Astrocyte (in vitro differentiated cells and primary cell): Measurements from ENCODE around the gene RHOG. TPM values are rescaled to one million over a fixed set of nuclear protein-coding genes. Genes with fewer than 3 reads are reported as not detected.

Experiments
- DNase-seq: peaks from one replicate; pipeline ENCODE4 v3.0.0-alpha.2; 2010; ENCODE audit warnings: low read depth
- FAIRE-seq: peaks from 2 replicates; lab custom pipeline; 2011; peaks lifted over from hg19 to GRCh38; lab: Jason Lieb, UNC
- H2AFZ ChIP-seq: 2 replicates; pipeline ENCODE4 v1.6.0; 2012; ENCODE audit warnings: low read depth, low read length, inconsistent platforms
- H3K27ac ChIP-seq: 2 replicates; pipeline ENCODE4 v1.5.1; 2011; ENCODE audit warnings: low read depth, low read length, inconsistent platforms
- H3K27me3 ChIP-seq: 2 replicates; pipeline ENCODE4 v1.6.0; 2011; ENCODE audit warnings: low read length, inconsistent platforms; ENCODE audit not compliant: insufficient read depth
- H3K36me3 ChIP-seq: 2 replicates; pipeline ENCODE4 v1.5.1; 2011; ENCODE audit warnings: low read length, inconsistent platforms; ENCODE audit not compliant: insufficient read depth
- H3K4me1 ChIP-seq: 2 replicates; pipeline ENCODE4 v1.5.1; 2011; ENCODE audit warnings: low read length, inconsistent platforms; ENCODE audit not compliant: insufficient read depth
- H3K4me2 ChIP-seq: 2 replicates; pipeline ENCODE4 v1.6.0; 2012; ENCODE audit warnings: low read length, inconsistent platforms
- H3K4me3 ChIP-seq: 2 replicates; pipeline ENCODE4 v1.5.1; 2011; ENCODE audit warnings: low read depth, mild to moderate bottlenecking, low read length, inconsistent platforms; ENCODE audit not compliant: insufficient read depth
- H3K79me2 ChIP-seq: 2 replicates; pipeline ENCODE4 v1.6.0; 2012; ENCODE audit warnings: mild to moderate bottlenecking, low read length, inconsistent platforms; ENCODE audit not compliant: insufficient read depth
- H3K9ac ChIP-seq: 2 replicates; pipeline ENCODE4 v1.6.0; 2012; ENCODE audit warnings: mild to moderate bottlenecking, low read length, inconsistent platforms
- H3K9me3 ChIP-seq: 2 replicates; pipeline ENCODE4 v1.5.1; 2012; ENCODE audit warnings: low read depth, mild to moderate bottlenecking, low read length, inconsistent platforms; ENCODE audit not compliant: insufficient read depth
- H4K20me1 ChIP-seq: 2 replicates; pipeline ENCODE4 v1.6.0; 2012; ENCODE audit warnings: low read length, inconsistent platforms; ENCODE audit not compliant: insufficient read depth
- H3K27ac Mint-ChIP-seq: one replicate; pipeline ENCODE4 v1.8.0; 2021; ENCODE audit warnings: mild to moderate bottlenecking, mixed read lengths; ENCODE audit not compliant: unreplicated experiment
- H3K27me3 Mint-ChIP-seq: one replicate; pipeline ENCODE4 v1.8.0; 2021; ENCODE audit warnings: low read depth, mixed read lengths; ENCODE audit not compliant: unreplicated experiment
- H3K36me3 Mint-ChIP-seq: one replicate; pipeline ENCODE4 v1.8.0; 2021; ENCODE audit warnings: low read depth, mixed read lengths; ENCODE audit not compliant: unreplicated experiment
- H3K4me1 Mint-ChIP-seq: one replicate; pipeline ENCODE4 v1.8.0; 2021; ENCODE audit warnings: low read depth, mixed read lengths; ENCODE audit not compliant: unreplicated experiment
- H3K4me3 Mint-ChIP-seq: one replicate; pipeline ENCODE4 v1.8.0; 2021; ENCODE audit warnings: mild to moderate bottlenecking, moderate library complexity, mixed read lengths; ENCODE audit not compliant: unreplicated experiment
- H3K9me3 Mint-ChIP-seq: one replicate; pipeline ENCODE4 v1.8.0; 2021; ENCODE audit warnings: mild to moderate bottlenecking, mixed read lengths; ENCODE audit not compliant: unreplicated experiment
- EZH2 ChIP-seq: IDR thresholded peaks from 2 replicates; pipeline ENCODE4 v1.6.1; 2012; ENCODE audit warnings: mild to moderate bottlenecking, low read length, inconsistent platforms; ENCODE audit not compliant: insufficient read depth
- total RNA-seq: library from RNA; stranded (reverse); gene quantifications from 2 replicates; pipeline ENCODE4 v1.2.1, GENCODE V29; 2021
- TF ChIP-seq, protein P1 (sequence below): IDR thresholded peaks from 2 replicates; pipeline ENCODE4 v1.5.1; 2011; ENCODE audit warnings: low read depth, mild to moderate bottlenecking, inconsistent platforms, low read length, moderate library complexity; ENCODE audit not compliant: insufficient read depth

Gene RHOG
- total RNA-seq, 1 donor from 2014 or later, result 54.5 TPM

DNA sequence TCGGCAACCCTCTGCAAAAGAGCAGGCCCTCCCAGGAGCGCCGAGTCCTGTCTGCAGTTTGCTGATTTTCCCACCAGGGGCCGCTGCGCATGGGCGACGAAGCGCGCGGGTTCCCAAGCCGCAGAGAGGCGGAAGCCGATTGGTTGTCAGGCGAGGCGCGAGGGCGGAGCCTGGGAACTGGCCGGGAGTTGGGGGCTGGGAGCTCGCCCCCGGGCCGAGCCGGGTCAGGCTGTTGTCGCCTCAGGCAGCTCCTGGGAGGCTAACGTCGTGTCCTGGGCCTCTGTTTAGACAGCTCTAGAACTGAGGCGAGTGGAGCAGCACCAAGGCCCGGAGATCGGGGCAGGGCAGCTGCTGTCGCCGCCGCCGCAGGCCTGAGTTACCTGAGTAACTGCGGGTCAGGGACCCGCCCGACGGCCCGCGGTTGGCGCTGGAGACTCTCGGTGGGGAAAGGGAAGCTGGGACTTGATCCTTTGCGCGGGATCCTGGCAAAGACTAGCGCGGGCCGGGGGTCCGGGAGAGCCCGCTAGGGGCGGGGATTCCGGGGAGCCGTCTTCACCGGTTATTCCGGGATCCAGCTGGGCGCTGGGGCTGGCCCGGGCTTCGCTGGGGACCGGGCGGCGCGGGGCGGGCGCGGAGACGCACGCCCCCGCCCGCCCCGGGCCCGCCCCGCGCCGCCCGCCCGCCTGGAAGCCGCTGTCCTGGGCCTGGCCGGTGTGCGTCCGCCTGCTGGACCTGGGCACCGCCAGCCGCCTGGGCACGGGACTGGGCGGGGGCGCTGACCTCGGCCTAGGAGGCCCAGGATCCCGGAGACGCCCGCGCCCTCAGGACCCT, 14.4 kb upstream of the RHOG start, which contains the start of gene STIM1:
Gene STIM1 (plus strand): TSS at position 688 of the 831 bp plus-strand sequence. CDS start 607 bp downstream, outside the sequence.
- FAIRE-seq (no peak), DNase-seq (peak; percentile 76)
- Histone ChIP-seq H3K27me3 (no peaks in the 10 kb centered on the region), H3K9me3 (no peaks in the 10 kb centered on the region), H3K36me3 (no peaks in the 10 kb centered on the region), H2AFZ (peak within 1 kb of the TSS; percentile 99), H4K20me1 (peaks cover 17% of the 10 kb centered on the region), H3K4me2 (peak within 1 kb of the TSS; percentile 95), H3K79me2 (peaks cover 32% of the 10 kb centered on the region), H3K27ac (peak within 1 kb of the TSS; percentile 87), H3K9ac (peak within 1 kb of the TSS; percentile 96), H3K4me1 (peaks cover 13% of the 10 kb centered on the region), H3K4me3 (peak within 1 kb of the TSS; percentile 90)
- no peaks in the 10 kb centered on the region for H3K36me3 Mint-ChIP-seq
- H3K4me1 Mint-ChIP-seq, result peaks cover 25% of the 10 kb centered on the region
- no peaks in the 10 kb centered on the region for H3K27me3 Mint-ChIP-seq
- H3K9me3 Mint-ChIP-seq, result no peaks in the 10 kb centered on the region
- peak within 1 kb of the TSS; percentile 75 for H3K27ac Mint-ChIP-seq
- TF ChIP-seq, protein P1, sequence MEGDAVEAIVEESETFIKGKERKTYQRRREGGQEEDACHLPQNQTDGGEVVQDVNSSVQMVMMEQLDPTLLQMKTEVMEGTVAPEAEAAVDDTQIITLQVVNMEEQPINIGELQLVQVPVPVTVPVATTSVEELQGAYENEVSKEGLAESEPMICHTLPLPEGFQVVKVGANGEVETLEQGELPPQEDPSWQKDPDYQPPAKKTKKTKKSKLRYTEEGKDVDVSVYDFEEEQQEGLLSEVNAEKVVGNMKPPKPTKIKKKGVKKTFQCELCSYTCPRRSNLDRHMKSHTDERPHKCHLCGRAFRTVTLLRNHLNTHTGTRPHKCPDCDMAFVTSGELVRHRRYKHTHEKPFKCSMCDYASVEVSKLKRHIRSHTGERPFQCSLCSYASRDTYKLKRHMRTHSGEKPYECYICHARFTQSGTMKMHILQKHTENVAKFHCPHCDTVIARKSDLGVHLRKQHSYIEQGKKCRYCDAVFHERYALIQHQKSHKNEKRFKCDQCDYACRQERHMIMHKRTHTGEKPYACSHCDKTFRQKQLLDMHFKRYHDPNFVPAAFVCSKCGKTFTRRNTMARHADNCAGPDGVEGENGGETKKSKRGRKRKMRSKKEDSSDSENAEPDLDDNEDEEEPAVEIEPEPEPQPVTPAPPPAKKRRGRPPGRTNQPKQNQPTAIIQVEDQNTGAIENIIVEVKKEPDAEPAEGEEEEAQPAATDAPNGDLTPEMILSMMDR, result peak; percentile 70
- no peak for TF ChIP-seq EZH2
- H3K4me3 Mint-ChIP-seq, result peak within 1 kb of the TSS; percentile 91

DNA sequence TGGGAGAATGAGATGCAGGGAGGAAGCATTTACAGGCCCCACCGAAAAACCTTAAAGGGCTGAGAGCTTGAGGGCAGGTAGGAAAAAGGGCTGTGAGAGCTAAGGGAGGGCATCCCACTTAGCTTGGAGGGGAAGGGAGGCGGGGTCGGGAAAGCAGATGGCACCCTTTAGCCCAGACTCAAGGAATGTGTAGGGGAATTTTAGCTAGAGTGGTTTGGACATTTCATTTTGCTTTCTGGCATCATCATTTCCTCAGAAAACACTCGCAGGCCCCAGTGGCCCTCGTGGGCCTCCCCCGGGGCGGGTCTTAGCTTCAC, 13.9 kb upstream of the RHOG start:
- H3K4me3 ChIP-seq, result no peak overlapping the region
- Mint-ChIP-seq H3K4me3 (peak overlapping the region; percentile 82), H3K27ac (peak overlapping the region; percentile 75), H3K4me1 (peaks cover 22% of the 10 kb centered on the region), H3K27me3 (no peaks in the 10 kb centered on the region), H3K36me3 (no peaks in the 10 kb centered on the region), H3K9me3 (no peaks in the 10 kb centered on the region)
- peaks cover 17% of the 10 kb centered on the region for H4K20me1 ChIP-seq
- H3K27ac ChIP-seq, result no peak overlapping the region
- peaks cover 13% of the 10 kb centered on the region for H3K4me1 ChIP-seq
- H3K4me2 ChIP-seq, result peak overlapping the region; percentile 95
- peak overlapping the region; percentile 65 for H2AFZ ChIP-seq
- H3K27me3 ChIP-seq, result no peaks in the 10 kb centered on the region
- FAIRE-seq (no peak), DNase-seq (no peak)
- TF ChIP-seq EZH2, result no peak
- TF ChIP-seq, protein P1, result no peak
- H3K36me3 ChIP-seq, result no peaks in the 10 kb centered on the region
- H3K9ac ChIP-seq, result no peak overlapping the region
- no peaks in the 10 kb centered on the region for H3K9me3 ChIP-seq
- peaks cover 28% of the 10 kb centered on the region for H3K79me2 ChIP-seq
